Right lobe of liver (tissue), 4 donors: Measurements from ENCODE around the gene STX7.

ENCODE experiments used
- POLR2A ChIP-seq: fragments of 450-650 bp; IDR thresholded peaks from one replicate; pipeline ENCODE4 v1.6.1; 2017; ENCODE audit warnings: antibody characterized with exemption, mild to moderate bottlenecking
- TF ChIP-seq, protein P1 (sequence below), 4 donors: fragments of 200-600 bp in 3 of 4; fragments of 450-650 bp in 1 of 4; IDR thresholded peaks; one replicate each; pipeline versions ENCODE4 v1.5.1 to v1.8.0; 2016 to 2022; ENCODE audit warnings: antibody characterized with exemption in 4 of 4, mild to moderate bottlenecking in 2 of 4
- donor health status: DM: no; HTN: no; CAD: no.
- donor health status: DM: no; HTN: no; CAD: no.
- donor health status: DM: no; HTN: yes; CAD: no.

- TF ChIP-seq, protein P1, sequence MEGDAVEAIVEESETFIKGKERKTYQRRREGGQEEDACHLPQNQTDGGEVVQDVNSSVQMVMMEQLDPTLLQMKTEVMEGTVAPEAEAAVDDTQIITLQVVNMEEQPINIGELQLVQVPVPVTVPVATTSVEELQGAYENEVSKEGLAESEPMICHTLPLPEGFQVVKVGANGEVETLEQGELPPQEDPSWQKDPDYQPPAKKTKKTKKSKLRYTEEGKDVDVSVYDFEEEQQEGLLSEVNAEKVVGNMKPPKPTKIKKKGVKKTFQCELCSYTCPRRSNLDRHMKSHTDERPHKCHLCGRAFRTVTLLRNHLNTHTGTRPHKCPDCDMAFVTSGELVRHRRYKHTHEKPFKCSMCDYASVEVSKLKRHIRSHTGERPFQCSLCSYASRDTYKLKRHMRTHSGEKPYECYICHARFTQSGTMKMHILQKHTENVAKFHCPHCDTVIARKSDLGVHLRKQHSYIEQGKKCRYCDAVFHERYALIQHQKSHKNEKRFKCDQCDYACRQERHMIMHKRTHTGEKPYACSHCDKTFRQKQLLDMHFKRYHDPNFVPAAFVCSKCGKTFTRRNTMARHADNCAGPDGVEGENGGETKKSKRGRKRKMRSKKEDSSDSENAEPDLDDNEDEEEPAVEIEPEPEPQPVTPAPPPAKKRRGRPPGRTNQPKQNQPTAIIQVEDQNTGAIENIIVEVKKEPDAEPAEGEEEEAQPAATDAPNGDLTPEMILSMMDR (IDR thresholded peaks at IDR 0.05), result no peak
- TF ChIP-seq POLR2A, result no peak
These were observed 112.4 kb downstream of the STX7 start for GRCh38 chr6:132400555-132400882.
